Keratinocyte (primary cell): ENCODE data around the gene MYO1E. TPM values are rescaled to one million over a fixed set of nuclear protein-coding genes. Genes with fewer than 3 reads are reported as not detected.

Source experiments
- DNase-seq: peaks from one replicate; pipeline ENCODE4 v3.0.0-alpha.2; 2011; ENCODE audit warnings: low read depth, missing footprints, low spot score
- FAIRE-seq: peaks from 2 replicates; lab custom pipeline; 2011; peaks lifted over from hg19 to GRCh38; lab: Jason Lieb, UNC
- H2AFZ ChIP-seq: 2 replicates; pipeline ENCODE4 v1.6.0; 2012; ENCODE audit warnings: low read length, control low read depth, inconsistent platforms; ENCODE audit not compliant: control insufficient read depth
- H3K27ac ChIP-seq: 2 replicates; pipeline ENCODE4 v1.5.1; 2011; ENCODE audit warnings: low read length; ENCODE audit not compliant: control insufficient read depth, insufficient read depth
- H3K27me3 ChIP-seq: 3 replicates; pipeline ENCODE4 v1.6.0; 2011; ENCODE audit warnings: low read length; ENCODE audit not compliant: control insufficient read depth, insufficient read depth; ENCODE audit errors: extremely low read depth
- H3K36me3 ChIP-seq, 2 experiments: 2 replicates in 1 of 2; 3 replicates in 1 of 2; pipeline ENCODE4 v1.5.1; 2011; ENCODE audit warnings: low read length in 2 of 2, mild to moderate bottlenecking in 1 of 2; ENCODE audit not compliant: control insufficient read depth in 2 of 2, insufficient read depth in 2 of 2; ENCODE audit errors: extremely low read depth in 1 of 2
- H3K4me1 ChIP-seq: 3 replicates; pipeline ENCODE4 v1.5.1; 2011; ENCODE audit warnings: low read length; ENCODE audit not compliant: control insufficient read depth, insufficient read depth; ENCODE audit errors: extremely low read depth
- H3K4me2 ChIP-seq: 3 replicates; pipeline ENCODE4 v1.6.0; 2011; ENCODE audit warnings: low read depth, low read length; ENCODE audit not compliant: control insufficient read depth, insufficient read depth; ENCODE audit errors: extremely low read depth
- H3K4me3 ChIP-seq, 3 experiments: fragments of 200-600 bp in 1 of 3; sonication (generic) in 1 of 3; 2 replicates in 2 of 3; 3 replicates in 1 of 3; pipeline ENCODE4 v1.5.1; 2011 to 2016; ENCODE audit warnings: low read length in 3 of 3, mild to moderate bottlenecking in 3 of 3, control low read depth in 2 of 3, inconsistent platforms in 1 of 3, low read depth in 1 of 3, mixed read lengths in 1 of 3, mixed run types in 1 of 3, moderate library complexity in 1 of 3; ENCODE audit not compliant: control insufficient read depth in 2 of 3, insufficient read depth in 2 of 3; ENCODE audit errors: extremely low read depth in 1 of 3
- H3K79me2 ChIP-seq: 2 replicates; pipeline ENCODE4 v1.6.0; 2012; ENCODE audit warnings: low read length; ENCODE audit not compliant: control insufficient read depth, insufficient read depth
- H3K9ac ChIP-seq: 3 replicates; pipeline ENCODE4 v1.6.0; 2011; ENCODE audit warnings: low read length; ENCODE audit not compliant: control insufficient read depth, insufficient read depth; ENCODE audit errors: extremely low read depth
- H3K9me1 ChIP-seq: 3 replicates; pipeline ENCODE4 v1.6.0; 2011; ENCODE audit warnings: low read length; ENCODE audit not compliant: control insufficient read depth, insufficient read depth; ENCODE audit errors: extremely low read depth
- H3K9me3 ChIP-seq: 2 replicates; pipeline ENCODE4 v1.5.1; 2012; ENCODE audit warnings: low read depth, low read length; ENCODE audit not compliant: control insufficient read depth
- H4K20me1 ChIP-seq: 3 replicates; pipeline ENCODE4 v1.6.0; 2011; ENCODE audit warnings: low read length; ENCODE audit not compliant: control insufficient read depth, insufficient read depth; ENCODE audit errors: extremely low read depth
- EZH2 ChIP-seq: IDR thresholded peaks from one replicate; pipeline ENCODE4 v1.6.1; 2012; ENCODE audit warnings: inconsistent platforms, mild to moderate bottlenecking, low read length, moderate library complexity
- dilution Hi-C: fragments of 300-500 bp; cut with MboI; formaldehyde crosslinking; loops from one replicate; pipeline ENCODE4 v1.7.0; 2020; ENCODE audit warnings: low sequenced_read_pairs; ENCODE audit not compliant: extremely low pct_ligation_motif_present
- polyA plus RNA-seq, 5 experiments: library from polyadenylated mRNA; depleted of rRNA in 3 of 5; stranded (reverse) in 3 of 5; stranded (forward) in 1 of 5; unstranded in 1 of 5; fragments of >200 nt; gene quantifications; 1 replicate in 1 of 5; 2 replicates in 3 of 5; 3 replicates in 1 of 5; pipeline versions ENCODE4 v1.2.1 to v1.2.3, GENCODE V29; 2011 to 2012; ENCODE audit warnings: missing spikeins in 2 of 5, low read depth in 1 of 5, low replicate concordance in 1 of 5
- TF ChIP-seq, protein P1 (sequence below), 3 experiments: IDR thresholded peaks in 1 of 3; conservative IDR thresholded peaks in 1 of 3; optimal IDR thresholded peaks in 1 of 3; 2 replicates in 2 of 3; 3 replicates in 1 of 3; pipeline versions ENCODE3 to v1.5.1; 2011; ENCODE audit warnings: low read length in 3 of 3, mild to moderate bottlenecking in 3 of 3, moderate library complexity in 2 of 3, control low read depth in 1 of 3, inconsistent platforms in 1 of 3; ENCODE audit not compliant: insufficient read depth in 2 of 3; ENCODE audit errors: extremely low read depth in 1 of 3

Gene MYO1E
- polyA plus RNA-seq, 1 donor (not counting 4 experiments of a cell fraction or from before 2014, with no cell fraction given): 213 TPM

DNA sequence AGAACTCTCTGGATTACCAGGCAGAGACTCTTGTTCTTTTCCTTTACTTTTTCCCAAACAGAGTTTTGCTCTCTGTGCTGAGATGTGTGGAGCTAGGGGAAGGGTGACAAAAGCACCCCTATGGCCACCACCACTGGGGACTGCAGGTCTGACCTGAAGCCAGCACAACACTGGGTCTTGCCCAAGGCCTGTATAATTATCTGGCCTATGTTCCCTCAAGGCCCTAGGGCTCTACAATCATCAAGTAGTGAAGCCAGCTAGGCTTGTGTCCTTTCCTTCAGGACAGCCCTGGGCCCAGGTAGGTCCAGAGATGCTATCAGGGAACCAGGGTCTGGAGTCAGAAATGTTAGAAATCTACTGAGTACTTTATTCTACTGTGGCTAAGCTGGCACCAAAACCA, 28.4 kb downstream of the MYO1E start:
- FAIRE-seq (no peak), DNase-seq (no peak)
- TF ChIP-seq, protein P1, sequence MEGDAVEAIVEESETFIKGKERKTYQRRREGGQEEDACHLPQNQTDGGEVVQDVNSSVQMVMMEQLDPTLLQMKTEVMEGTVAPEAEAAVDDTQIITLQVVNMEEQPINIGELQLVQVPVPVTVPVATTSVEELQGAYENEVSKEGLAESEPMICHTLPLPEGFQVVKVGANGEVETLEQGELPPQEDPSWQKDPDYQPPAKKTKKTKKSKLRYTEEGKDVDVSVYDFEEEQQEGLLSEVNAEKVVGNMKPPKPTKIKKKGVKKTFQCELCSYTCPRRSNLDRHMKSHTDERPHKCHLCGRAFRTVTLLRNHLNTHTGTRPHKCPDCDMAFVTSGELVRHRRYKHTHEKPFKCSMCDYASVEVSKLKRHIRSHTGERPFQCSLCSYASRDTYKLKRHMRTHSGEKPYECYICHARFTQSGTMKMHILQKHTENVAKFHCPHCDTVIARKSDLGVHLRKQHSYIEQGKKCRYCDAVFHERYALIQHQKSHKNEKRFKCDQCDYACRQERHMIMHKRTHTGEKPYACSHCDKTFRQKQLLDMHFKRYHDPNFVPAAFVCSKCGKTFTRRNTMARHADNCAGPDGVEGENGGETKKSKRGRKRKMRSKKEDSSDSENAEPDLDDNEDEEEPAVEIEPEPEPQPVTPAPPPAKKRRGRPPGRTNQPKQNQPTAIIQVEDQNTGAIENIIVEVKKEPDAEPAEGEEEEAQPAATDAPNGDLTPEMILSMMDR (optimal IDR thresholded peaks at IDR 0.05 in 1 of 3, IDR thresholded peaks at IDR 0.05 in 1 of 3, conservative IDR thresholded peaks at IDR 0.05 in 1 of 3; ENCODE audit: extremely low read depth in 1 of 3, insufficient read depth in 2 of 3, low read length in 3 of 3): no peak
- no peak for TF ChIP-seq EZH2
- Histone ChIP-seq H3K79me2 (peaks cover 80% of the 10 kb centered on the region), H3K9me3 (no peaks in the 10 kb centered on the region), H2AFZ (no peak overlapping the region), H3K36me3 (peaks cover 1 to 4% of the 10 kb centered on the region in 2 experiments), H3K9ac (no peak overlapping the region), H4K20me1 (no peaks in the 10 kb centered on the region), H3K27ac (no peak overlapping the region), H3K4me1 (peaks cover 20% of the 10 kb centered on the region), H3K4me2 (no peak overlapping the region), H3K9me1 (no peaks in the 10 kb centered on the region), H3K4me3 (no peak overlapping the region), H3K27me3 (no peaks in the 10 kb centered on the region)
- dilution Hi-C loops: no loop called here

DNA sequence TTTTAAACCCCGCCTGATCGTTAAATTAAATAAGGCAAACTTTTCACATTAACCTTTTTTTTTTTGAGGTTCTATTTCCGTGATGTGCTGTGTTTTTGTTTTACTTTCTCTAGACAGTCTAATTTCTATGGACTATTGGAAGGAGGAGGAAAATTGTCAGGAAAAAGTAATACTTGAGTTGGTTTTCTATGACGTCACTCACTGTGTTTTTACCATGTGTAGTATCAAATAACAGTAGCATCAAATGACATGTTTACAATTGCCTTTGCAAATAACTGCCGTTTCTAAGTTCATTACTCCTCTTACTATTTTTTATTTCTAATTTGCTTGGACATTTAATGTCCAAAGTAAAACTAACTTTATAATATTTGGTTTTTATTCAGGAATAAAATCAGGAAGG, 32.3 kb downstream of the MYO1E start:
- no peaks in the 10 kb centered on the region for H4K20me1 ChIP-seq
- no peak overlapping the region for H3K4me3 ChIP-seq
- no peaks in the 10 kb centered on the region for H3K27me3 ChIP-seq
- peaks cover 80% of the 10 kb centered on the region for H3K79me2 ChIP-seq
- TF ChIP-seq, protein P1 (optimal IDR thresholded peaks at IDR 0.05 in 1 of 3, IDR thresholded peaks at IDR 0.05 in 1 of 3, conservative IDR thresholded peaks at IDR 0.05 in 1 of 3; ENCODE audit: extremely low read depth in 1 of 3, insufficient read depth in 2 of 3, low read length in 3 of 3): no peak
- TF ChIP-seq EZH2: no peak
- H3K4me2 ChIP-seq: no peak overlapping the region
- no peak overlapping the region for H3K9ac ChIP-seq
- no peaks in the 10 kb centered on the region for H3K9me3 ChIP-seq
- peaks cover 20% of the 10 kb centered on the region for H3K4me1 ChIP-seq
- no peak for DNase-seq
- H2AFZ ChIP-seq: no peak overlapping the region
- H3K36me3 ChIP-seq: peaks cover 0 to under 1% of the 10 kb centered on the region in 2 experiments
- H3K9me1 ChIP-seq: no peaks in the 10 kb centered on the region
- peak overlapping the region; percentile 84 for H3K27ac ChIP-seq
- dilution Hi-C loops: no loop called here
- no peak for FAIRE-seq
